Mucosa of stomach (tissue), 1 donor: ENCODE measurements around the gene RALGPS1.

Experiments used
- H3K27me3 ChIP-seq: one replicate; pipeline ENCODE4 v1.7.0; 2013; ENCODE audit warnings: mild to moderate bottlenecking, low read length; ENCODE audit not compliant: control insufficient read depth, insufficient read depth
- H3K36me3 ChIP-seq: one replicate; pipeline ENCODE4 v1.7.0; 2013; ENCODE audit warnings: low read length; ENCODE audit not compliant: control insufficient read depth, insufficient read depth
- H3K4me1 ChIP-seq: one replicate; pipeline ENCODE4 v1.7.0; 2013; ENCODE audit warnings: mild to moderate bottlenecking, low read length; ENCODE audit not compliant: control insufficient read depth, insufficient read depth
- H3K4me3 ChIP-seq: one replicate; pipeline ENCODE4 v1.7.0; 2013; ENCODE audit warnings: low read length
- H3K9ac ChIP-seq: one replicate; pipeline ENCODE4 v1.7.0; 2013; ENCODE audit warnings: mild to moderate bottlenecking, low read length, moderate library complexity
- H3K9me3 ChIP-seq: one replicate; pipeline ENCODE4 v1.7.0; 2013; ENCODE audit warnings: mild to moderate bottlenecking, low read length, moderate library complexity; ENCODE audit not compliant: control insufficient read depth
- donor health status: Pancreatic carcinoma.

The RALGPS1 gene

GRCh38 chr9:127095411-127095810, 180.8 kb downstream of the RALGPS1 start:
- Histone ChIP-seq H3K36me3 (no peaks in the 10 kb centered on the region), H3K9ac (no peak overlapping the region), H3K27me3 (no peaks in the 10 kb centered on the region), H3K9me3 (no peaks in the 10 kb centered on the region), H3K4me1 (peaks cover 17% of the 10 kb centered on the region), H3K4me3 (no peak overlapping the region)

DNA sequence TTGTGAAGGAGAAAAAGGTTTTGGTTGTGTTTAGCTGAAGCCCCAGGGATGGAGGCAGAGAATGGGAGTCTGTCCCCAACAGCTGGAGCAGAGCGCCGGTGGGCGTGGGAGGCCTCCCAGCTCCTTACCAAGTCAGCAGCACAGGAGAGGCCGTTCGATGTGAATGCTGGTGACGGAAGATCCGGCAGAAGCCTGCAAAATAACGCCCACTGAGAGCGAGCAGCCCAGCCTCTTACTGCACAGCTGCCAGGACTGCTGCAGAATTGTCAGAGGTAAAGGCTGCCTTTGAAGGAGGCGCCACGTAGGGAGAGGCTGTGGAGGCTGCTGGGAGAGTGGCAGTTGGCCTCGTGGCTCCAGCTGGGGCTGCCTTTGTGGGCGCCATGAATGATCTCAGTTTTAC, 181.6 kb downstream of the RALGPS1 start:
- H3K9ac ChIP-seq: no peak overlapping the region
- no peaks in the 10 kb centered on the region for H3K9me3 ChIP-seq
- H3K4me1 ChIP-seq: peaks cover 11% of the 10 kb centered on the region
- no peaks in the 10 kb centered on the region for H3K27me3 ChIP-seq
- H3K36me3 ChIP-seq: no peaks in the 10 kb centered on the region
- no peak overlapping the region for H3K4me3 ChIP-seq

GRCh38 chr9:127097683-127098082, 183.1 kb downstream of the RALGPS1 start:
- Histone ChIP-seq H3K4me3 (no peak overlapping the region), H3K4me1 (peaks cover 11% of the 10 kb centered on the region), H3K27me3 (no peaks in the 10 kb centered on the region), H3K9ac (no peak overlapping the region), H3K9me3 (no peaks in the 10 kb centered on the region), H3K36me3 (no peaks in the 10 kb centered on the region)

- Histone ChIP-seq H3K4me1 (peaks cover 11% of the 10 kb centered on the region), H3K9me3 (no peaks in the 10 kb centered on the region), H3K9ac (no peak overlapping the region), H3K27me3 (no peaks in the 10 kb centered on the region), H3K36me3 (no peaks in the 10 kb centered on the region), H3K4me3 (no peak overlapping the region)
Observed at GRCh38 chr9:127098916-127099553, 184.5 kb downstream of the RALGPS1 start.

DNA sequence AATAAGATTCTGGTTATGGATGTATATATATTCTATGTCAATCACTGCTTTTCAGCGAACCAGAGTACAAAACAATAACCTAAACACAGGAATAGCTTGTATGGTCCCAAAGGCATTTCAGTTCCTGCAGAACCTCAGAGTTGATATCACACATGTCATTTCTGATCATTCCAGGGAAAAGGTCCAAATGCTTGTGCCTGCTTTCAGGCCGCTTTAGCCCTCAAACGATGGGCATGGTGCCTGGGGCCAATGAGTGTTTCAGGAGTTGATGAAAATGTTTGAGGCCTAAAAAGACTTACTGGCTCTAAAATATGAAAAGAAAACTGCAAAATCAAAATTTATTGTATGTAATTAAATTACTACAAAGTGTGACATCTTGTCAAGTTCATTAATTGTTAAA, 185.1 kb downstream of the RALGPS1 start:
- Histone ChIP-seq H3K27me3 (no peaks in the 10 kb centered on the region), H3K9me3 (no peaks in the 10 kb centered on the region), H3K36me3 (no peaks in the 10 kb centered on the region), H3K4me1 (peaks cover 11% of the 10 kb centered on the region), H3K9ac (no peak overlapping the region), H3K4me3 (no peak overlapping the region)

DNA sequence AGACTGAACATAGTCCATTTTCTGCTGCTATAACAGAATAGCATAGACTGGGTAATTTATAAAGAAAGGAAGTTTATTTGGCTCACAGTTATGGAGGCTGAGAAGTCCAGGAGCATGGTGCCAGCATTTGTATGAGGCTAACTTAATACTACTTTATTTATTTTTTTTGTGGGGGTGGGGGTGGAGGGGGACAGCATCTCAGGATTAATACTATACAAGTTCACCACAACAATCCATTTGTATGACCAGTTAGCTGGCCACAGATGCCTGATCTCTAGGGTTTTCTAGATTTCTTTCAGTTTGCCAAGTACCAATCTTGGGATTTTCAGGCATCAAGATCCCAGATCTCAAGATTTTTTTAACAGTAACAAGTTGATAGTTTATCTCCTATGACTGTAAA, 187.6 kb downstream of the RALGPS1 start:
- Histone ChIP-seq H3K36me3 (no peaks in the 10 kb centered on the region), H3K9ac (no peak overlapping the region), H3K4me1 (no peaks in the 10 kb centered on the region), H3K9me3 (no peaks in the 10 kb centered on the region), H3K4me3 (no peak overlapping the region), H3K27me3 (no peaks in the 10 kb centered on the region)

GRCh38 chr9:127102788-127103187, 188.2 kb downstream of the RALGPS1 start:
- H3K4me1 ChIP-seq: no peaks in the 10 kb centered on the region
- no peaks in the 10 kb centered on the region for H3K27me3 ChIP-seq
- H3K9ac ChIP-seq: no peak overlapping the region
- H3K36me3 ChIP-seq: no peaks in the 10 kb centered on the region
- no peak overlapping the region for H3K4me3 ChIP-seq
- no peaks in the 10 kb centered on the region for H3K9me3 ChIP-seq

- Histone ChIP-seq H3K4me3 (no peak overlapping the region), H3K36me3 (no peaks in the 10 kb centered on the region), H3K4me1 (peaks cover 4% of the 10 kb centered on the region), H3K9ac (no peak overlapping the region), H3K27me3 (no peaks in the 10 kb centered on the region), H3K9me3 (no peaks in the 10 kb centered on the region)
Observed at GRCh38 chr9:127104581-127105311, 190.2 kb downstream of the RALGPS1 start.

DNA sequence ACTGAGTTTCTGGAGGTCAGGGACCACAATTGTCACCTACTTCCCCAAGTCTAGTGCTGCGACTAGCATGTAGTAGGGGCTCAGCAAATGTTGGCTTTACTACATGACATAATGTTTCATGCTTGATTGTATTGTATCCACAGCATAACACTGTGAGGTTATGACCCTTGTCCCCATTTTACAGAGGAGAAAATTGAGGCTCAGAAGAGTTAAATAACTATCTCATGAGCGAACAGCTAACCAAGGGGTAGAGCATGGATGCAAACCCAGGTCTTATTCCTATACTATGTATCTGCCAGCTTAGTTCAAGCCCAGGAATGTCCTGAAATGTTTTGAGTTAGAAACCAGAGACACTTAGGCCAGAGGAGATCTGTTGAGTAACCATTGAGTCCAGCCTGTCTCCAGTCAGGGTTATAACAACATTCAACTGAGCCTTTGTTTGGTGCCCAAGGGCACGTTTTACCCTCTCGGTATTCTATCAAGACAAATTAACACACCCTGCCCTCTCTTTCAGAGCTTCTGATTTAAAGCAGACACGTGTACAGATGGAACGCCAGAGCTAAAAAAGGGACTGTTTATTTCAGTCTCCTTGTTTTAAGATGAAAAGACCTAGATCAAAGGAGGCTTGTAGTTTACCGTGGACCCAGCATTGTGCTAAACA, 191.4 kb downstream of the RALGPS1 start:
- Histone ChIP-seq H3K4me1 (peaks cover 8% of the 10 kb centered on the region), H3K9me3 (no peaks in the 10 kb centered on the region), H3K4me3 (no peak overlapping the region), H3K27me3 (no peaks in the 10 kb centered on the region), H3K36me3 (no peaks in the 10 kb centered on the region), H3K9ac (no peak overlapping the region)

- Histone ChIP-seq H3K9ac (no peak overlapping the region), H3K4me1 (peaks cover 14% of the 10 kb centered on the region), H3K9me3 (no peaks in the 10 kb centered on the region), H3K27me3 (no peaks in the 10 kb centered on the region), H3K36me3 (no peaks in the 10 kb centered on the region), H3K4me3 (no peak overlapping the region)
Observed at GRCh38 chr9:127106466-127106855, 191.9 kb downstream of the RALGPS1 start.

GRCh38 chr9:127107171-127107928, 192.8 kb downstream of the RALGPS1 start:
- Histone ChIP-seq H3K4me3 (no peak overlapping the region), H3K9ac (no peak overlapping the region), H3K36me3 (no peaks in the 10 kb centered on the region), H3K9me3 (no peaks in the 10 kb centered on the region), H3K27me3 (no peaks in the 10 kb centered on the region), H3K4me1 (peaks cover 23% of the 10 kb centered on the region)
